Suprapubic skin (tissue), 4 donors: ENCODE measurements around the gene ACD. TPM values are rescaled to one million over a fixed set of nuclear protein-coding genes. Genes with fewer than 3 reads are reported as not detected.

Source experiments
- DNase-seq, 2 donors: peaks; one replicate each; pipeline ENCODE4 v3.0.0-alpha.2; 2019; ENCODE audit warnings: low spot score in 2 of 2
- H3K27ac ChIP-seq: fragments of 200-600 bp; sonication (generic); one replicate; pipeline ENCODE4 v1.5.1; 2019
- H3K27me3 ChIP-seq: fragments of 200-600 bp; sonication (generic); one replicate; pipeline ENCODE4 v1.5.1; 2019
- H3K36me3 ChIP-seq: fragments of 200-600 bp; sonication (generic); one replicate; pipeline ENCODE4 v1.5.1; 2019
- H3K4me1 ChIP-seq: fragments of 200-600 bp; sonication (generic); one replicate; pipeline ENCODE4 v1.5.1; 2019
- H3K4me3 ChIP-seq: fragments of 200-600 bp; sonication (generic); one replicate; pipeline ENCODE4 v1.5.1; 2019; ENCODE audit warnings: mild to moderate bottlenecking
- H3K9me3 ChIP-seq: fragments of 200-600 bp; sonication (generic); one replicate; pipeline ENCODE4 v1.5.1; 2019
- CTCF ChIP-seq, 2 donors: fragments of 200-600 bp in 1 of 2; fragments of 450-650 bp in 1 of 2; sonication (generic) in 1 of 2; IDR thresholded peaks; one replicate each; pipeline ENCODE4 v1.5.1; 2016 to 2019; ENCODE audit warnings: antibody characterized with exemption in 2 of 2, mild to moderate bottlenecking in 1 of 2, moderate library complexity in 1 of 2
- EP300 ChIP-seq: sonication (generic); formaldehyde crosslinking; IDR thresholded peaks from one replicate; pipeline ENCODE4 v1.6.1; 2017; ENCODE audit warnings: antibody characterized with exemption
- POLR2A ChIP-seq, 2 donors: fragments of 450-650 bp; IDR thresholded peaks; one replicate each; pipeline ENCODE4 v1.6.1; 2017; ENCODE audit warnings: antibody characterized with exemption in 2 of 2, mild to moderate bottlenecking in 2 of 2, moderate library complexity in 2 of 2
- POLR2AphosphoS5 ChIP-seq, 3 donors: sonication (generic); formaldehyde crosslinking; IDR thresholded peaks; one replicate each; pipeline ENCODE4 v1.6.1; 2017; ENCODE audit warnings: antibody characterized with exemption in 3 of 3
- WGBS: methylation state at CpG from one replicate; pipeline ENCODE4 v1.1.5; 2018; 5-methylcytosine and 5-hydroxymethylcytosine counted together
- total RNA-seq, 4 donors: library from RNA; depleted of rRNA; stranded (reverse); fragments of >200 nt; gene quantifications; one replicate each; pipeline ENCODE4 v1.1.0, GENCODE V29; 2016

The ACD gene
- total RNA-seq, result 10 to 100 TPM; 17.6 to 33.9 (median 22.3) TPM

GRCh38 chr16:67659675-67660563, at the start of gene ACD:
TSS of gene ACD (minus strand) at chr16:67660260. CDS start at chr16:67660220, 40 bp downstream.
- TF ChIP-seq CTCF (IDR thresholded peaks at IDR 0.05) (no peak), POLR2A (IDR thresholded peaks at IDR 0.05) (peak in 1 of 2 donors; percentile 31), EP300 (no peak), POLR2AphosphoS5 (IDR thresholded peaks at IDR 0.05) (peak in 1 of 3 donors; percentile 16)
- 3% methylated on average over 13 of the region's 83 CpGs for WGBS
- peaks cover 2% of the 10 kb centered on the region for H3K27me3 ChIP-seq
- peaks cover 31% of the 10 kb centered on the region for H3K36me3 ChIP-seq
- DNase-seq, result peak; percentile 93
- H3K9me3 ChIP-seq, result no peaks in the 10 kb centered on the region
- peak within 1 kb of the TSS; percentile 76 for H3K4me3 ChIP-seq
- H3K4me1 ChIP-seq, result peaks cover 24% of the 10 kb centered on the region
- peak within 1 kb of the TSS; percentile 90 for H3K27ac ChIP-seq

GRCh38 chr16:67709050-67709449, 49.0 kb upstream of the ACD start:
- WGBS, result 100% methylated on average over 1 of the region's 1 CpG
- H3K4me3 ChIP-seq, result no peak overlapping the region
- no peak for DNase-seq
- TF ChIP-seq POLR2A (IDR thresholded peaks at IDR 0.05) (no peak), EP300 (no peak), CTCF (IDR thresholded peaks at IDR 0.05) (no peak), POLR2AphosphoS5 (IDR thresholded peaks at IDR 0.05) (no peak)
- H3K27ac ChIP-seq, result no peak overlapping the region
- H3K4me1 ChIP-seq, result peaks cover 8% of the 10 kb centered on the region
- no peaks in the 10 kb centered on the region for H3K27me3 ChIP-seq
- no peaks in the 10 kb centered on the region for H3K9me3 ChIP-seq
- H3K36me3 ChIP-seq, result no peaks in the 10 kb centered on the region

- H3K36me3 ChIP-seq, result no peaks in the 10 kb centered on the region
- DNase-seq, result no peak
- no peak for TF ChIP-seq POLR2A (IDR thresholded peaks at IDR 0.05)
- no peak for TF ChIP-seq CTCF (IDR thresholded peaks at IDR 0.05)
- no peak for TF ChIP-seq EP300
- no peak for TF ChIP-seq POLR2AphosphoS5 (IDR thresholded peaks at IDR 0.05)
- H3K4me1 ChIP-seq, result peaks cover 8% of the 10 kb centered on the region
- WGBS, result 49% methylated on average over 2 of the region's 2 CpGs
- H3K27ac ChIP-seq, result no peak overlapping the region
- H3K9me3 ChIP-seq, result no peaks in the 10 kb centered on the region
- H3K4me3 ChIP-seq, result no peak overlapping the region
- H3K27me3 ChIP-seq, result no peaks in the 10 kb centered on the region
Measured at GRCh38 chr16:67708368-67708771, 48.3 kb upstream of the ACD start.

- H3K27me3 ChIP-seq, result no peaks in the 10 kb centered on the region
- WGBS, result 97% methylated on average over 5 of the region's 5 CpGs
- no peak for DNase-seq
- H3K27ac ChIP-seq, result no peak overlapping the region
- H3K9me3 ChIP-seq, result no peaks in the 10 kb centered on the region
- H3K36me3 ChIP-seq, result no peaks in the 10 kb centered on the region
- no peak overlapping the region for H3K4me3 ChIP-seq
- TF ChIP-seq POLR2AphosphoS5 (IDR thresholded peaks at IDR 0.05), result no peak
- TF ChIP-seq POLR2A (IDR thresholded peaks at IDR 0.05), result no peak
- no peak for TF ChIP-seq EP300
- TF ChIP-seq CTCF (IDR thresholded peaks at IDR 0.05), result no peak
- H3K4me1 ChIP-seq, result peaks cover 8% of the 10 kb centered on the region
Measured at GRCh38 chr16:67707790-67708189, 47.7 kb upstream of the ACD start.

- Histone ChIP-seq H3K9me3 (no peaks in the 10 kb centered on the region), H3K4me1 (peaks cover 8% of the 10 kb centered on the region), H3K27me3 (no peaks in the 10 kb centered on the region), H3K36me3 (no peaks in the 10 kb centered on the region), H3K4me3 (no peak overlapping the region), H3K27ac (no peak overlapping the region)
- DNase-seq, result no peak
- WGBS, result 98% methylated on average over 4 of the region's 4 CpGs
- TF ChIP-seq EP300 (no peak), POLR2A (IDR thresholded peaks at IDR 0.05) (no peak), POLR2AphosphoS5 (IDR thresholded peaks at IDR 0.05) (no peak), CTCF (IDR thresholded peaks at IDR 0.05) (no peak)
Measured at GRCh38 chr16:67707210-67707609, 47.1 kb upstream of the ACD start.
